IMR-90 (cell line): Measurements from ENCODE around the gene TNNI2. TPM values are rescaled to one million over a fixed set of nuclear protein-coding genes. Genes with fewer than 3 reads are reported as not detected.

ENCODE experiments used
- ATAC-seq: fragments of 200-7000 bp; cut with Tn5 transposase; 2 replicates; pipeline ENCODE4 v1.9.1; 2020; ENCODE audit warnings: low read depth, mild to moderate bottlenecking, moderate library complexity
- BruUV-seq: library from RNA; stranded (reverse); fragments of 400-500 nt; replicated peaks from 2 replicates; lab custom pipeline; 2021; lab: Mats Ljungman, UMichigan
- CTCF ChIA-PET: fragments of 300-600 bp; formaldehyde crosslinking; extraction: SDS; loops from one replicate; lab custom pipeline; 2021; ENCODE audit warnings: antibody characterized with exemption; lab: Yijun Ruan, JAX
- POLR2A ChIA-PET: fragments of 300-600 bp; sonication (Branson Sonifier 250); formaldehyde crosslinking; loops from one replicate; lab custom pipeline; 2022; ENCODE audit warnings: antibody characterized with exemption; ENCODE audit not compliant: unreplicated experiment; lab: Charles Lee
- DNase-seq: peaks from one replicate; pipeline ENCODE4 v3.0.0; 2013
- H2AFZ ChIP-seq: replicated peaks from 2 replicates; pipeline ENCODE3; 2013; ENCODE audit warnings: low read length, mild to moderate bottlenecking; ENCODE audit not compliant: poor library complexity
- H2AK5ac ChIP-seq: 2 replicates; pipeline ENCODE4 v1.6.1; 2013; ENCODE audit warnings: low read depth, low read length, inconsistent platforms
- H2AK9ac ChIP-seq: replicated peaks from 2 replicates; pipeline ENCODE3; 2013; ENCODE audit warnings: mild to moderate bottlenecking, low read depth, low read length, moderate library complexity; ENCODE audit not compliant: poor library complexity
- H2BK120ac ChIP-seq: 2 replicates; pipeline ENCODE4 v1.6.1; 2013; ENCODE audit warnings: low read depth, low read length, inconsistent platforms
- H2BK15ac ChIP-seq: 3 replicates; pipeline ENCODE4 v1.6.1; 2013; ENCODE audit warnings: low read depth, low read length, inconsistent platforms
- H2BK20ac ChIP-seq: 2 replicates; pipeline ENCODE4 v1.6.1; 2013; ENCODE audit warnings: low read depth, mild to moderate bottlenecking, inconsistent platforms, low read length, moderate library complexity
- H2BK5ac ChIP-seq: 2 replicates; pipeline ENCODE4 v1.6.1; 2013; ENCODE audit warnings: mild to moderate bottlenecking, low read depth, low read length, inconsistent platforms; ENCODE audit not compliant: poor library complexity, severe bottlenecking
- H3K14ac ChIP-seq: replicated peaks from 2 replicates; pipeline ENCODE4 v1.6.1; 2013; ENCODE audit warnings: low read depth, low read length, inconsistent platforms
- H3K18ac ChIP-seq: 2 replicates; pipeline ENCODE4 v1.6.1; 2013; ENCODE audit warnings: low read depth, low read length, control low read depth
- H3K23ac ChIP-seq: 2 replicates; pipeline ENCODE4 v1.6.1; 2013; ENCODE audit warnings: low read depth, low read length, inconsistent platforms
- H3K27ac ChIP-seq: 2 replicates; pipeline ENCODE4 v1.5.1; 2013; ENCODE audit warnings: mild to moderate bottlenecking, control low read depth, low read length; ENCODE audit not compliant: insufficient read depth
- H3K27me3 ChIP-seq: 2 replicates; pipeline ENCODE4 v1.6.1; 2013; ENCODE audit warnings: low read length; ENCODE audit not compliant: control insufficient read depth, insufficient read depth
- H3K36me3 ChIP-seq: 2 replicates; pipeline ENCODE4 v1.6.1; 2013; ENCODE audit warnings: low read length, mixed read lengths; ENCODE audit not compliant: control insufficient read depth, insufficient read depth
- H3K4ac ChIP-seq: 2 replicates; pipeline ENCODE4 v1.6.1; 2013; ENCODE audit warnings: low read depth, low read length, inconsistent platforms
- H3K4me1 ChIP-seq: 2 replicates; pipeline ENCODE4 v1.6.1; 2013; ENCODE audit warnings: low read length, mixed read lengths; ENCODE audit not compliant: control insufficient read depth, insufficient read depth
- H3K4me2 ChIP-seq: 2 replicates; pipeline ENCODE4 v1.6.1; 2013; ENCODE audit warnings: low read depth, mild to moderate bottlenecking, control low read depth, low read length, moderate library complexity
- H3K4me3 ChIP-seq: 2 replicates; pipeline ENCODE4 v1.5.1; 2013; ENCODE audit warnings: low read depth, mild to moderate bottlenecking, control low read depth, low read length, moderate library complexity; ENCODE audit not compliant: insufficient read depth
- H3K56ac ChIP-seq: 2 replicates; pipeline ENCODE4 v1.6.1; 2013; ENCODE audit warnings: low read length, inconsistent platforms; ENCODE audit not compliant: insufficient read depth; ENCODE audit errors: extremely low read depth
- H3K79me1 ChIP-seq, 2 experiments: 2 replicates each; pipeline ENCODE4 v1.6.1; 2013; ENCODE audit warnings: low read length in 2 of 2, inconsistent platforms in 1 of 2, low read depth in 1 of 2
- H3K9ac ChIP-seq: 2 replicates; pipeline ENCODE4 v1.6.1; 2013; ENCODE audit warnings: low read depth, low read length, control low read depth
- H3K9me1 ChIP-seq: 2 replicates; pipeline ENCODE4 v1.6.1; 2013; ENCODE audit warnings: low read length, inconsistent platforms; ENCODE audit not compliant: insufficient read depth
- H3K9me3 ChIP-seq: 2 replicates; pipeline ENCODE4 v1.6.1; 2013; ENCODE audit warnings: low read length; ENCODE audit not compliant: control insufficient read depth, insufficient read depth
- H4K20me1 ChIP-seq: 2 replicates; pipeline ENCODE4 v1.6.1; 2013; ENCODE audit warnings: low read length, inconsistent platforms; ENCODE audit not compliant: insufficient read depth
- H4K5ac ChIP-seq: 2 replicates; pipeline ENCODE4 v1.6.1; 2013; ENCODE audit warnings: mild to moderate bottlenecking, low read depth, low read length, control low read depth
- H4K8ac ChIP-seq, 2 experiments: 2 replicates each; pipeline ENCODE4 v1.6.1; 2013; ENCODE audit warnings: low read depth in 2 of 2, low read length in 2 of 2, control low read depth in 1 of 2, inconsistent platforms in 1 of 2
- H4K91ac ChIP-seq: 2 replicates; pipeline ENCODE4 v1.6.1; 2013; ENCODE audit warnings: low read depth, low read length, inconsistent platforms; ENCODE audit not compliant: insufficient read depth
- BHLHE40 ChIP-seq: fragments of 150-350 bp; IDR thresholded peaks from 2 replicates; pipeline ENCODE4 v1.6.1; 2016; ENCODE audit warnings: mild to moderate bottlenecking, low read depth, low read length
- CEBPB ChIP-seq: IDR thresholded peaks from 2 replicates; pipeline ENCODE4 v1.6.1; 2012; ENCODE audit warnings: low read depth, low read length, improper control_type of control experiment
- FOS ChIP-seq: fragments of 150-350 bp; IDR thresholded peaks from 2 replicates; pipeline ENCODE4 v1.6.1; 2016; ENCODE audit warnings: low read depth, low read length
- MAFK ChIP-seq: IDR thresholded peaks from 2 replicates; pipeline ENCODE4 v1.6.1; 2012; ENCODE audit warnings: low read depth, low read length, improper control_type of control experiment
- MAZ ChIP-seq: IDR thresholded peaks from 2 replicates; pipeline ENCODE4 v1.6.1; 2012; ENCODE audit warnings: low read depth, mild to moderate bottlenecking, low read length, improper control_type of control experiment, moderate library complexity, borderline replicate concordance
- MXI1 ChIP-seq: IDR thresholded peaks from 2 replicates; pipeline ENCODE4 v1.6.1; 2012; ENCODE audit warnings: low read depth, mild to moderate bottlenecking, low read length, moderate library complexity, borderline replicate concordance
- NFE2L2 ChIP-seq: fragments of 150-350 bp; IDR thresholded peaks from 2 replicates; pipeline ENCODE4 v1.6.1; 2016; ENCODE audit warnings: low read depth, mild to moderate bottlenecking, low read length
- POLR2A ChIP-seq: IDR thresholded peaks from 2 replicates; pipeline ENCODE4 v1.6.1; 2012; ENCODE audit warnings: mild to moderate bottlenecking, low read depth, low read length
- RAD21 ChIP-seq: IDR thresholded peaks from 2 replicates; pipeline ENCODE4 v1.6.1; 2012; ENCODE audit warnings: low read length, improper control_type of control experiment
- RCOR1 ChIP-seq: IDR thresholded peaks from 2 replicates; pipeline ENCODE4 v1.6.1; 2012; ENCODE audit warnings: mild to moderate bottlenecking, low read length, improper control_type of control experiment; ENCODE audit not compliant: insufficient replicate concordance
- SMC3 ChIP-seq: fragments of 150-350 bp; IDR thresholded peaks from 2 replicates; pipeline ENCODE4 v1.6.1; 2016; ENCODE audit warnings: low read depth, mild to moderate bottlenecking, antibody characterized with exemption, low read length, moderate library complexity
- WGBS, 2 experiments: methylation state at CpG; one replicate each; pipeline versions ENCODE4 v1.1.5 to v1.1.7; 2013; ENCODE audit warnings: missing lambda C conversion rate in 2 of 2; ENCODE audit not compliant: insufficient read length in 1 of 2; ENCODE audit errors: extremely low coverage in 2 of 2; 5-methylcytosine and 5-hydroxymethylcytosine counted together
- dilution Hi-C: fragments of 300-500 bp; cut with HindIII; formaldehyde crosslinking; loops from one replicate; pipeline ENCODE4 v1.14.3; 2018; ENCODE audit warnings: low sequenced_read_pairs; ENCODE audit not compliant: unreplicated experiment
- in situ Hi-C: fragments of 300-500 bp; cut with MboI; formaldehyde crosslinking; loops from 3 replicates; pipeline ENCODE4 v1.14.3; 2019; ENCODE audit warnings: low sequenced_read_pairs, inconsistent platforms, mixed read lengths
- intact Hi-C: fragments of 100-400 bp; cut with micrococcal nuclease; formaldehyde crosslinking; loops from 2 replicates; pipeline ENCODE4 v1.10.0; 2022
- polyA plus RNA-seq, 3 experiments: library from polyadenylated mRNA; depleted of rRNA; stranded (reverse); fragments of >200 nt; gene quantifications; 2 replicates each; pipeline ENCODE4 v1.2.3, GENCODE V29; 2012; ENCODE audit warnings: low replicate concordance in 1 of 3
- total RNA-seq: library from RNA; depleted of rRNA; stranded (reverse); fragments of >200 nt; gene quantifications from 2 replicates; pipeline ENCODE4 v1.2.3, GENCODE V29; 2012
- TF ChIP-seq, protein P1 (sequence below): conservative IDR thresholded peaks from 2 replicates; pipeline ENCODE4 v1.5.1; 2012; ENCODE audit warnings: mild to moderate bottlenecking, low read depth, low read length, improper control_type of control experiment
- TF ChIP-seq, protein P2 (sequence below): fragments of 150-350 bp; IDR thresholded peaks from 2 replicates; pipeline ENCODE4 v1.6.1; 2016; ENCODE audit warnings: low read depth, mild to moderate bottlenecking, low read length, moderate library complexity, borderline replicate concordance
- TF ChIP-seq, protein P3 (sequence below): fragments of 150-350 bp; IDR thresholded peaks from 2 replicates; pipeline ENCODE4 v1.6.1; 2017; ENCODE audit warnings: mild to moderate bottlenecking, antibody characterized with exemption, low read length, low read depth

TNNI2 gene
- total and polyA plus RNA-seq, 2 of the 4 experiments (the other 2 are of a cell fraction): not detected

DNA sequence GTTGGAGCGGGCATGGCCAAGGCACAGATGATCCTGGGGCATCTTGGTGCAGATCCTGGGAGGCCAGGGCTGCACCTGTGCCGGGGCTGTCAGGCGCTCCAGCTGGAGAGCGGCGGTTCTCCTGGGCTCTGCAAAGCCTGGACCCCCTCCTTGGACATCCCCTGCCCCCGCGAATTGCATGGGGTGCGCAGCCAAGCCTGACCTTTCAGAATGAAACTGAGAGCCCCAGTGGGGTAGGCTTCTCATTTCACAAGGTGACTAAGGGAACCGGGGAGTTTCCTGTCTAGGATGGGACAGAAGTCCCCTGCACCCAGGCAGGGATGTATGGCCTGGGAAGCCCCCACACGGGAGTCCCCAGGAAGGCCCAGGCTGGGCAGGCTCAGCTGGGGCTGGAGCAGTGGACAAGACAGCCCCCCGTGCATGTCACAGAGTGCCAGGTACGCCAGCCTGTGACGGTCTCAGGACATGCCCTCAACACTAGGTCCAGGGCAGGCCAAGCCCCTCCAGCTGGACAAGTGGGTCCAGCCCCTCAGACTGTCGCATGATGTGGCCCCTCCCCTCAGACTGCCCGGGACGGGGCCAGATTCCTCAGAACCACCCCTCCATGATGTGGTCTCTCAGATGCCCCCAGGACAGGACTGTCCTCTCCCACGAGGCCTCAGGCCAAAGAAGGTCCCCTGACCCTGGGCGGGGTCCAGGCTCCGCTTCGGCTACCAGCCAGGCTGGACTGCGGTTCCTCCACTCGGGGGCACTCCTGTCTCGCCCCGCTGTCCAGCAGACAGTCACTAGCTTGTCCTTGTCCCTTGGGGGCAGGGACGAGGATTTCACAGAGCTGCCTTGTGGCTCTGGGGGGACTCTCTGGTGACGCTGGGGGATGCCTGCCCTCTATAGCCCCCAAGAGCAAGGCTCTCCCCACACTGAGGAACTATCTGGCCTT is 16.4 kb downstream of the TNNI2 start:
- Histone ChIP-seq H3K4me3 (no peak overlapping the region), H2BK5ac (no peak overlapping the region), H3K18ac (no peak overlapping the region), H3K4me1 (no peaks in the 10 kb centered on the region), H2AK9ac (no peak overlapping the region), H3K9me3 (no peaks in the 10 kb centered on the region), H2BK120ac (no peak overlapping the region), H4K8ac (no peak overlapping the region), H4K5ac (no peak overlapping the region), H3K9ac (no peak overlapping the region), H3K14ac (no peak overlapping the region), H2AK5ac (no peak overlapping the region), H3K27ac (no peak overlapping the region), H3K23ac (no peak overlapping the region), H2BK15ac (no peak overlapping the region), H2BK20ac (no peak overlapping the region), H3K36me3 (no peaks in the 10 kb centered on the region), H3K9me1 (no peaks in the 10 kb centered on the region), H3K4ac (no peak overlapping the region), H3K79me1 (no peaks in the 10 kb centered on the region), H3K27me3 (peaks cover 36% of the 10 kb centered on the region), H2AFZ (no peak overlapping the region), H4K91ac (no peak overlapping the region), H3K56ac (no peak overlapping the region), H4K20me1 (no peaks in the 10 kb centered on the region), H3K4me2 (no peak overlapping the region)
- CTCF ChIA-PET: no interaction called here
- intact Hi-C loops (no loop called here), dilution Hi-C loops (no loop called here), in situ Hi-C loops (no loop called here)
- POLR2A ChIA-PET: no interaction called here
- no peak for ATAC-seq
- no peak for DNase-seq
- WGBS, 2 experiments: 85% methylated on average over 14 of the region's 26 CpGs; no CpG with 5 or more reads in 1 of the 2 experiments
- TF ChIP-seq FOS: no peak
- TF ChIP-seq MAFK: no peak
- TF ChIP-seq MAZ: no peak
- no peak for TF ChIP-seq BHLHE40
- TF ChIP-seq, protein P1, sequence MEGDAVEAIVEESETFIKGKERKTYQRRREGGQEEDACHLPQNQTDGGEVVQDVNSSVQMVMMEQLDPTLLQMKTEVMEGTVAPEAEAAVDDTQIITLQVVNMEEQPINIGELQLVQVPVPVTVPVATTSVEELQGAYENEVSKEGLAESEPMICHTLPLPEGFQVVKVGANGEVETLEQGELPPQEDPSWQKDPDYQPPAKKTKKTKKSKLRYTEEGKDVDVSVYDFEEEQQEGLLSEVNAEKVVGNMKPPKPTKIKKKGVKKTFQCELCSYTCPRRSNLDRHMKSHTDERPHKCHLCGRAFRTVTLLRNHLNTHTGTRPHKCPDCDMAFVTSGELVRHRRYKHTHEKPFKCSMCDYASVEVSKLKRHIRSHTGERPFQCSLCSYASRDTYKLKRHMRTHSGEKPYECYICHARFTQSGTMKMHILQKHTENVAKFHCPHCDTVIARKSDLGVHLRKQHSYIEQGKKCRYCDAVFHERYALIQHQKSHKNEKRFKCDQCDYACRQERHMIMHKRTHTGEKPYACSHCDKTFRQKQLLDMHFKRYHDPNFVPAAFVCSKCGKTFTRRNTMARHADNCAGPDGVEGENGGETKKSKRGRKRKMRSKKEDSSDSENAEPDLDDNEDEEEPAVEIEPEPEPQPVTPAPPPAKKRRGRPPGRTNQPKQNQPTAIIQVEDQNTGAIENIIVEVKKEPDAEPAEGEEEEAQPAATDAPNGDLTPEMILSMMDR: no peak
- TF ChIP-seq POLR2A: no peak
- TF ChIP-seq RCOR1: no peak
- TF ChIP-seq CEBPB: no peak
- no peak for TF ChIP-seq RAD21
- TF ChIP-seq, protein P2, sequence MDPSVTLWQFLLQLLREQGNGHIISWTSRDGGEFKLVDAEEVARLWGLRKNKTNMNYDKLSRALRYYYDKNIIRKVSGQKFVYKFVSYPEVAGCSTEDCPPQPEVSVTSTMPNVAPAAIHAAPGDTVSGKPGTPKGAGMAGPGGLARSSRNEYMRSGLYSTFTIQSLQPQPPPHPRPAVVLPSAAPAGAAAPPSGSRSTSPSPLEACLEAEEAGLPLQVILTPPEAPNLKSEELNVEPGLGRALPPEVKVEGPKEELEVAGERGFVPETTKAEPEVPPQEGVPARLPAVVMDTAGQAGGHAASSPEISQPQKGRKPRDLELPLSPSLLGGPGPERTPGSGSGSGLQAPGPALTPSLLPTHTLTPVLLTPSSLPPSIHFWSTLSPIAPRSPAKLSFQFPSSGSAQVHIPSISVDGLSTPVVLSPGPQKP: no peak
- no peak for TF ChIP-seq NFE2L2
- no peak for TF ChIP-seq SMC3
- TF ChIP-seq MXI1: no peak
- TF ChIP-seq, protein P3, sequence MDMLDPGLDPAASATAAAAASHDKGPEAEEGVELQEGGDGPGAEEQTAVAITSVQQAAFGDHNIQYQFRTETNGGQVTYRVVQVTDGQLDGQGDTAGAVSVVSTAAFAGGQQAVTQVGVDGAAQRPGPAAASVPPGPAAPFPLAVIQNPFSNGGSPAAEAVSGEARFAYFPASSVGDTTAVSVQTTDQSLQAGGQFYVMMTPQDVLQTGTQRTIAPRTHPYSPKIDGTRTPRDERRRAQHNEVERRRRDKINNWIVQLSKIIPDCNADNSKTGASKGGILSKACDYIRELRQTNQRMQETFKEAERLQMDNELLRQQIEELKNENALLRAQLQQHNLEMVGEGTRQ: no peak
- no TSS peak for BruUV-seq
